ENCODE results near the gene PRG3. TPM values are rescaled to one million over a fixed set of nuclear protein-coding genes. Genes with fewer than 3 reads are reported as not detected.

The PRG3 gene
- total and polyA plus RNA-seq, 2 of the 13 experiments (the other 11 are each of a cell fraction or from before 2014, with no cell fraction given): not detected

DNA sequence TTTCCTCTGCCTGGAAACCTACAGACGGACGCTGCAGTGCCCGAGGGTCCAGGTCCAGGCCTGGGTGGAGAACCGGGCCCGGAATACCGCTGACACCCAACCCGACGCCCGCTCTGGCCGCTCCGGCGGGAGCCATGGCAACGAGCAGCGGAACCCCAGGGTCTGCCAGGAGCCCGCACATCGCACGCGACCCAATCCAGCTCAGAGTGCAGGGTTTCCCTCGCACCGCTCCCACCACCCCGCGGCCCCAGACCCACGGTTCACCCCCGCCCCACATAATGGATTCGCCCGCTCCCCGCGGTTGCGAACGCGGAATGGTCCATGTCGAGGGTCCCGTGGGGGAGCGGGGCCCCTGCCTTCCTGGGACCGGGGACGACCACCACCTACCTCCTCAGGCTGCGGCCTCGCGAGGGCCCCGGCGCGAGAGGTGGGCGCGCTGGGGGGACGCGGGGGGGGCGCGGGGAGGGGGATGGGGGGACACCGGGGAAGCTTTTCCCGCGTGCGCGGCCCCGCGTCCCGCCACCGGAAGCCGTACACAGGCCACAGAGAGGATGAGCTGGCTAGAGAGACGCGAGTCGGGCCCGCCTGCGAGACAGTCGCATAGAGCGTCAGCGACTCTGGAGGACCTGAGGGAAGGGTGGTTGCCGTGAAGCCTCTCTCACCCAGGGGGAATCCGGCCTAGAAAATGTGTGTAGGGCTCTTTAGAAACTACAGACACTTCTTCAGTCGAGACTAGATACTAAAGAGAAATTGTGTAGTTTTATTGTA is 45.4 kb downstream of the PRG3 start, which contains the start of gene SSRP1 (continued):
- TF ChIP-seq ZNF639 (CRISPR knock-in tag; conservative IDR thresholded peaks at IDR 0.05) (peak; percentile 46; the same call in 1 of the 2 replicates), EED (CRISPR knock-in tag; IDR thresholded peaks at IDR 0.05) (no peak), ETS1 (CRISPR knock-in tag; IDR thresholded peaks at IDR 0.05) (peak; percentile 42; the same call in 1 of the 2 replicates), ZNF362 (CRISPR knock-in tag; IDR thresholded peaks at IDR 0.05; ENCODE audit: borderline replicate concordance) (no peak), NR2C2 (CRISPR knock-in tag; IDR thresholded peaks at IDR 0.05; ENCODE audit: borderline replicate concordance) (0 out of 2 replicates have a peak, but pooled peaks have one; percentile 37), ZNF776 (CRISPR knock-in tag; IDR thresholded peaks at IDR 0.05) (no peak), ZNF775 (CRISPR knock-in tag; IDR thresholded peaks at IDR 0.05; ENCODE audit: borderline replicate concordance) (no peak), CBX1 (IDR thresholded peaks at IDR 0.05; ENCODE audit: low read depth) (peak; percentile 34), ZNF460 (CRISPR knock-in tag; IDR thresholded peaks at IDR 0.05; ENCODE audit: borderline replicate concordance) (no peak)
- TF ChIP-seq, protein P1, sequence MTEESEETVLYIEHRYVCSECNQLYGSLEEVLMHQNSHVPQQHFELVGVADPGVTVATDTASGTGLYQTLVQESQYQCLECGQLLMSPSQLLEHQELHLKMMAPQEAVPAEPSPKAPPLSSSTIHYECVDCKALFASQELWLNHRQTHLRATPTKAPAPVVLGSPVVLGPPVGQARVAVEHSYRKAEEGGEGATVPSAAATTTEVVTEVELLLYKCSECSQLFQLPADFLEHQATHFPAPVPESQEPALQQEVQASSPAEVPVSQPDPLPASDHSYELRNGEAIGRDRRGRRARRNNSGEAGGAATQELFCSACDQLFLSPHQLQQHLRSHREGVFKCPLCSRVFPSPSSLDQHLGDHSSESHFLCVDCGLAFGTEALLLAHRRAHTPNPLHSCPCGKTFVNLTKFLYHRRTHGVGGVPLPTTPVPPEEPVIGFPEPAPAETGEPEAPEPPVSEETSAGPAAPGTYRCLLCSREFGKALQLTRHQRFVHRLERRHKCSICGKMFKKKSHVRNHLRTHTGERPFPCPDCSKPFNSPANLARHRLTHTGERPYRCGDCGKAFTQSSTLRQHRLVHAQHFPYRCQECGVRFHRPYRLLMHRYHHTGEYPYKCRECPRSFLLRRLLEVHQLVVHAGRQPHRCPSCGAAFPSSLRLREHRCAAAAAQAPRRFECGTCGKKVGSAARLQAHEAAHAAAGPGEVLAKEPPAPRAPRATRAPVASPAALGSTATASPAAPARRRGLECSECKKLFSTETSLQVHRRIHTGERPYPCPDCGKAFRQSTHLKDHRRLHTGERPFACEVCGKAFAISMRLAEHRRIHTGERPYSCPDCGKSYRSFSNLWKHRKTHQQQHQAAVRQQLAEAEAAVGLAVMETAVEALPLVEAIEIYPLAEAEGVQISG (CRISPR knock-in tag; IDR thresholded peaks at IDR 0.05): peak; percentile 98

Measured in HepG2 (cell line).